ENCODE data around the gene NRXN2.
A peak's percentile ranks its signal among the peaks of the same experiment; 100 is the strongest.

The NRXN2 gene

DNA sequence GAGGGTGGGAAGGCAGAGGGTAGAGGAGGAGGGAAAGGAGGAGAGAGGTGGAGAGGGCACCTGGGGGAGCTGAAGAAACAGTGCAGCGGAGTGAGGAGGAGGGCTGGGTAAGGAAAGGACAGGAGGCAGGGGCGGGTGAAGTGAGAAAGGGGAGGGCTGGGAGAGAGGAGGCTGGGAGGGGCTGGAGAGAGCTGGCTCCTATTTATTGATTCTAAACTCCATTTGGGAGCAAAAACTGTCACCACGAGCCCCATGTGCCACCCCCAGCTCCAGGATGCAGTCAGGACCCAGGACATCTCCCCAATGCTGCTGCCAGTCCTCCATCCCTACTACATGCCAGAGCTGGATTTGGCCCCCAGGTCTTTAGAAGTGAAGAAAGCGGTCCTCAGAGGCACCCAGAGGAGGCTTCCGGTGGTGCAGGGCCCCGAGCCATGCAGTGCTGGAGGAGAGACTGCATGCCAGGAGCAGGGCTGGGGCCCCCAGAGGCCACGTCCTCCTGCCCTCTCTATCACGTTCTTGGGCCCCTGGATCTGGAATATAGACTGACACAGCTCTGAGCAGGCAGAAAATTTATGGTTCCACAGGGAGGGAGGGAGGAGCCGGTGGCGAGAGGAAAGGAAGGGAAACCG lies 78.2 kb downstream of the NRXN2 start:
- DNase-seq: no peak

DNA sequence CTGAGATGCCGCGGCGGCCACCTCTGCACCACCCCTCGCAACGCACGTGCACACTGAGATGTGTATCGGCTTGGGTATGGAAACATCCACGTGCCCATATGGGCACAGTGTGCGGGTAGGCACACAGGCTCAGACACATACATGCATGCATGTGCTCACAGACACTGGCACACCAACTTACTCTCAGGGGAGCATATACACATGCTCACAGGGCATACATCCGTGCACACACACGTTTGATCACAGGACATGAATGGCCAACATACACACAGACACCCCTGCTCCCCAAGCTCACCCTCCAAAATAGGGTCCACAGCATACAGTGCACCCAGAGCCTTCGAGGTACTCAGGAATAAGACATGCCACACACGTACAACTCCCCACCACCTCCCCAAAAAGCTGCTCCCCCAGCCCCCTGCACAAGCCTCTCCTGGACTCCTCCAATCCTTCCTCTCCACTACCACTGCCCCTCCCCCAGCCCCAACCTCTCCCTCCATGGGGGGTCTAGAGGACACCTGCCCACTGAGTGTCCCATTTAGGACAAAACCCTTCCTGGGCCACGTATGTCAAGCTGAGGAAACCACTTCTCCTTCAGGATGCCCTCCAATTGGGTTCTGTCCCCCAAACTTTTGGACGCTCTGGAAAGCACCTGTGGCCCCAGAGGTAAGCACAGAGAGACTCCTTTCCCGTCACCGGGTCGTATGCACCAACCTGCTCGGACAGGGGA lies 78.9 kb downstream of the NRXN2 start:
- DNase-seq: no peak

DNA sequence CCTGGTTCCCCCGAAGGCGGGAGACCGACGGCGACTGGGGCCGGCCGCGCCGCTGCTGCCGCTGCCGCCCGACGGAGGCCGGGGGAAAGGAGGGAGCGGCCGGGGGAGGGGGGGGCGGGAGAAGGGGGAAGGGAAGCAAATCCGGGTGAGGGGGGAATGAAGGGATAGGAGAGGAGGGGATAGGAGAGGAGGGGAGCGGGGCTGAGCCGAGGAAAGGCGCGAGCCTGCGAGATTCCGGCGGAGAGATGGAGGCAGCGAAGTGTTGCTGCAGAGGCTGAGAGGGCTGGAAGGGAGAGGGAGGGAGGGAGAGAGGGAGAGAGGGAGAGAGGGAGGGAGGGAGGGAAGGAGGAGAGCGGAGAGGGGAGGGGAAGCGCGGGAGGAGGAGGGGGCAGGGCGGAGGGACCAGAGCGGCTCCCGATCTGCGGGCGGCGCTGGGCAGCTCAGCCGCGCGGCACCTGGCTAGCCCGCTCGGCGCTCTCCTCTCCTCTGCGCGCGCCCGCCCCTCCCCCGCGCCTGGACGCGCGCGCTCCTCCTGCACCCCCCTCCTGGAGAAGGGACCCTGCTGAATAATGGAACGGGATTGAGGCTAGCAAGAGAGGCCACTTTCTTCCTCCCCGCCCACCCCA lies 79.6 kb downstream of the NRXN2 start:
- peak; percentile 25 to 66 for DNase-seq

DNA sequence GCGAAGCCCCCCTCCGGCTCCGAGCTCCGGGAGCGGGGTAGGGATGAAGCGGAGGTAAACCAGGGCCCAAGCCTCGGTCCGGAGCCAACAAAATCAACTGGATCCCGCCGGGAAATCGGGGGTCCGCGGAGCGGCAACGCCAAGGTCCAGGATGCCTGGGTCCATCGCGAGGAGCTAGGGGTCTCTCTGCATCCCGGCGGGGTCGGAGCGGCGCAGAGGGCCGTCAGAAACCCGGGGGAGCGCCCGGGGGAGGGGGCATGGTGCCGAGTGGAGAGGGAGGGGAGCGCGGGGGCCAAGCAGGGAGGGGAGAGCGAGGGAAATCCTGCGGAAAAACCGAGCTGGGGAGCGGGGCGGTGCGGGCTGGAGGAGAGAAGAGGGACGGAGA lies 80.1 kb downstream of the NRXN2 start:
- no peak for DNase-seq

DNA sequence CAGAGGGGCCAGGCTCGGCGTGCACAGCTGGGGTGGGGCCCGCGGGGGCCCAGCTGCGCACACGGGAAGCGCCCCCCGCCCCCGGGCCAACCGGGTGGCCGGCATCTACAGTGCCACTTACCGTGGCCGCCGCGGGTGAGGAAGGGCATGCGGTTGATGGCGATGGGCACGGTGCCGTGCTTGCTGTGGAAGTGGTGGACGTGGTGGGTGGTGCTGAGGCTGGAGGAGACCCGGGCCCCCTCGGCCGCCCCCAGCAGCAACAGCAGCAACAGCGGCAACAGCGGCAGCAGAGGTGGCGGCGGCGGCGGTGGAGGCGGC lies 80.6 kb downstream of the NRXN2 start:
- DNase-seq: no peak

DNA sequence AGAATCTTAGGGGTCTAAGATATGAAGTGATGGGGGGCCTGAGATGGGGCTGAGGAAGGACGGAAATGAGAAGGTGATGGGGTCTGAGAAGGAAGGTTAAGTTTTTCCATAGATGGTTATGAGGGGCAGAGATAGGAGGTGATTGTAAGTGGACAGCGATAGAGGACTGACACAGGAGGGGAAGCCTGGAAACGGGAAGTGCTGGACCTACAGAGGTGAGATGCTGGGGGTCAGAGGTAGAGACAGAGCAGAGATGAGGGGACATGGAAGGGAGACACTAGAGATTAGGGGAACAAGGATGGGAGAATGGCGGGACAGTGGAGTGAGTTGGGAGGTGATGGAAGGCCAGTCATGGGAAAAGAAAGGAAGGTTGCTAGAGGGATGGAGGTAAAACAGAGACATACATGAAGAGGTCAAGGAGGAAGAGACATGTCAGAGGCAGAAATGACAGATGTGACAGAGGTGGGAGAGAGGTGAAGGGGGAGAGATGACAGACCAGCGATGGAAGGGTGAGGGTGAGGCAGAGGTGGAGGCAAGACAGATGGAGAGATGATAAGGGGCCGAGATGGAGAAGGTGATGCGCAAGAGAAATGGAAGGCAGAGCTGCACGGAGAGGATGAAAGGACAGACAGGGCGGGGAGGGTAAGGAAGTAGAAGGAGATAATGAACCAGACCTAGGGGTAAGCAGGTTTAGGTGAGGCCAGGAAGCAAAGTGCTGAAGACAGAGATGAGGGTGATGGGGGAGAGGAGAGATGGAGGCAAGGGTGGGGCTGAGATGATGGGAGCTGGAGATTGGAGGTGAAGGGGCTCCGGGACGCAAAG lies 81.2 kb downstream of the NRXN2 start:
- DNase-seq: no peak

DNA sequence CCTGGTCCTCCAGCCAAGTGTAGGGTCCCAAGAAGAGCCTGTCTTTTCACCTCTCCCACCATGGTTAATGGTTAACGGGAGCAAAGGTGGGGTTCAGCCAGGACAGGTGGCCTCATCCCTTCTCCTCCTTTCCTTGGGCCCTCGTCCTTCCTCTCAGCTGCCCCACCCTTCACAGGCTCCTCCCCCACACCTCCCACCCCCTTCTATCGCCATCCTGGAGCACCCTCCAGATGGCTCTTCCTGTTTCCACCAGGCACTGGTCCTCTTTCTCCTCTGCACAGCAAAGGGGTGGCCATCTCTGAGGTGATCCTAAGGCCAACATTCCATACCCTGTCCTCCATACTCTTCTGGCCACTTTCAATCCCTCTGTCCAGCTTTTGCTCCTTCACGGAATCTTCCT lies 83.1 kb downstream of the NRXN2 start:
- DNase-seq: no peak

DNA sequence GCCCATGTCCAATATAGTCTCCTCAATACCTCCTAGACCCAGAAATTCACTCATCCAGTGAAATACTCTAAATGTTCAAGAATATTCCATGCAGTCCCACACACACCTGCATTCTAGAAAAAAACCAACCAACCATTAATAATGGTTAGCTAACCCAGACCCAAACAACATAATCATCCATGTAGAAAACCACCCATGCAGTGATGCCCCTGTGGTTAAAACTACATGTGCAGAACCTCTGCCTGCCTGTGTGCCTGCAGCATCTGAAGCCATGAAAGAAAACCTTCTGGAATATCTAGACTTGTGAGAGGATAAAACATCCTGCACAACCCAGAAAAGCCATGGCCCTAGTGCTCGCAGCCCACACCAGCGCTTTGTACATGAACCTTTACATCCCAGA lies 84.2 kb downstream of the NRXN2 start:
- no peak for DNase-seq

DNA sequence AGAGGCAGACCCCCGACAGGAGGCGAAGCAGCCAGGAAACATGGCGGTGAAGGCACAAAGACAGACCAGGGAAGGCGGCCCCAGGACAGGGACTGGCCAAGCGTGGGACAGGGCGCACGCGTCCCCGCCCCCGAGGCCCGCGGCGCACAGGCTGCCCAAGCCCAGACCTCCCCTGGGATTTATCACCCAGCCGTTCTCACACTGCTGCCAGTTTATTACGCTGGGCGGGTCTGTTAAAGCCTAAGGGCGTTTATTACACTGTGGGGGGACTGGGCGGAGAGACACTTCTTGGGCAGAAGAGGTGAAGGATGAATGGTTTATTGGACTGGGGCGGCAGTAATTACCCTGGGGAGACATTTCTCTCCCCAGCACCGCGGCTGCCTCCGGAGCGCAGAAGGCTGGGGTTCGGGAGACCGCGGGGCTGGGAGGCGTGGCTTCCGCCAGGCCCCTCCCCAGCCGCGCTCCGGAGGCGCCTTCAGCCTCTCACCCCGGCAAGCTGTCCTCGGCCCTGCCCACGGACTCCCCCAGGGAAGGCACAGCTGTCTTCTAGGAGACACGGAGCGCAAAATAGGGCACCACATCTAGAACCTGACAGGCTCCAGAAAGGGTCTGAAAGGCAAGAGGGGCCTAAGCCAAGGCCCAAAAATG lies 84.9 kb downstream of the NRXN2 start:
- no peak for DNase-seq

DNA sequence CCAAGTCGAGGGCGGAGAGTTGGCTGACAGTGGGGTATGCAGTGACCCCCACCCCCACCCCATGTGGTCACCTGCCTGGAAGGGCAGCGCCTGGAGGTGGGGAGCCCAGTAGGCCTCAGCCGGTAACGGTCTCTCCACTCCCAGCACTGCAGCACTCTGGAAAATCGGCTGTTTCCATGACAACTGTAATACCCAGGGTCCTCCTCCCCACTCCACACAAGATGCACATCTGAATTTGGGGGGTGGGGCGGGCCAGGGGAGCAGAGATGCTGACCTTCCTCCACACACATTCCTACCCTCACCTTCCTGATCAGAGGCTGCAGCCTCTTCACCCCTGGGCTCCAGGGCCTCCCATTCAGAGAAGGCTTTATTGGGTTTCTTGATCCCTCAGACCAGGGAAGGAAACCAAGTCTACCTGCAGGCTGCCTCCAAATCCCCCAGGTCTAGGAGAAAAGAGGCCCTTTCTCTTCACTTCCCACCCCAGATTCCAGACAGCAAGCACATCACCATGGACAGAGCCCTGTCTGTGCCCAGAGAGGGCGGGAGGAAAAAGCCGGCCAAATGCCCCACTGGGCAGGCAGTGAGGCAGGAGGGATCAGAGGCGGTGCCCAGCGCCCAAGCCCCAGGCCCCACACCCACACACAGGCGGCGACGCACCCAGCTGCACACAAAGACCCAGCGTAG lies 85.5 kb downstream of the NRXN2 start:
- DNase-seq: no peak

DNA sequence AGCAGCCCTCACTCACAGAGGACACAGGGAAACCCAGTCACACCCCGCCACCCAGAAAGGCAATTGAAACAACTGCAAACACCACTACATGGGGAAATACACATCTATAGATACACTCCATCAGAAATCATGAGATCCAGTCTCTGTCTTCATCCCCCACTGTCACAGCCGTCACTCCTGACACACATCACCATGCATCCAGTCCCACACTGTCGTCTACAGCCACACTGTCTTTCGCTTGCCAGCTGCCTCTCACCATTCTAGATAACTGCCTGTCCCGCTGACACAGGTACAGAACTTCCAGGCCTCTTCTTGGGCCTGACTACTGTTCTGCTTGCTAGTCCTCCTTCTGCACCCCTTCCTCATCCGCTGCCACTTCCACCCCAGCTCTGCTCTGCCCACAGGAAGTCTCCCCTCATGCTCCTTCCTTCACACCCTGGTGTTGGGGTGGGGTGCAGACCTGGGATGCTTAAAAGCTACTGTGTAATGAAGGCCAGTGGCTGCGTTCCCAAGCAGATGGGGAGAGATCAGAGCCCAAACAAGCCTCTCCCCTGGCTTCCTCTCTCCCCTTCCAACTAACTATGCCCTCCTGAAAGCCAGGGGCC lies 89.3 kb downstream of the NRXN2 start:
- DNase-seq: no peak

DNA sequence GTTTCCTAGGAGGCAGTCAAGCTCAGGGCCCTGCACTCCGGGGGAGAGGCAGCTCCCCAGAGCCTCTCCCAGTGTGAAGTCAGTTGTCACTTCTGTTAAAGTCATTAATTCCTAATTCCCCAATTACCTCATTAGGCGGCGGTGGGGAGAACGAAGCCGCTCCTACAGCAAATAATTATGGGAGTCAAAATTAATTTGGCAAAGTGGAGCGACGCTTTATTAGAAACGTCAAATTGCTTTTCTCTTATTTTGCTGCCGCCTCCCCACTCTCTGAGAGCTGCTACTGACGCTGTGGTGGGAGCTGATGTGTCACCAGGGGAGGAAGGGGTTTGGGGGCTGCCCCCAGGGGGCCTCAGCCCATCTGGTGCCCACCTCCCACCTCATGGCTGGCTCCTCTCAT lies 90.3 kb downstream of the NRXN2 start:
- DNase-seq: no peak

DNA sequence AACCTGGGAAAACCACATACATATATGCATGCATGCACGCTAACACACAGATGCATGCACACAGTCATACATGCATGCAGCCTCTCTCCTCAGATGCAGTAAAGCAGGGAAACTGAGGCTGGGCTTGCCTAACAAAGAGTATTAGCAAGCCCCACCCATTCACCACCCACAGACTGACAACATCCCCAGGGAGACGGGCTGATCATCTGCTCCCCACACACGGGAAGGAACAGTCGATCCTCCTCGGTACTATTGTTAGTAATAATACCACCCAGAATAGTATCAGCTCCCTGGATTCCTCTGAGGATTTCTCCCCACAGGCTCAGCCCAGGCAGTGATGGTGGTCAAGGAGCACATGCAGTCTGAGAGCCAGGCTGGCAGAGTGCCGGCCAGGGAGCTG lies 90.8 kb downstream of the NRXN2 start:
- no peak for DNase-seq

DNA sequence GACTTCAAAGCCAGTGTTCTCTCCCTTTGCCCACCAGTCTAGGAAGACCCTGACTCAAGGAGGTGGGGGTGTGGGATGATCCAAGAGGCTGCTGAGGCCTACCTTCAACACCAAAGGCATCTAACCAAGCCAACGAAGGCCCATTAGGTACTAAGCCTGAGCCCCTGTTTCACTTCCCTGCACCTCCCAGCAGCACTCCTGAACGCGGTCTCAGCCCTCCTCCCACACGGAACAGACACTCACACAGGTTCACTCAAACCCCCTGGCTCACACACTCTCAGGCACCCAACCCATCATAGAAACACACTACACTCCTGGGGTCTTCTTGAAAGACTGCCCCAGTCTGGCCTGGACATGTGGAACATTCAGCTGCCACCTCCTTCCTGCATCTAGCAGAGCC lies 91.3 kb downstream of the NRXN2 start:
- DNase-seq: no peak

DNA sequence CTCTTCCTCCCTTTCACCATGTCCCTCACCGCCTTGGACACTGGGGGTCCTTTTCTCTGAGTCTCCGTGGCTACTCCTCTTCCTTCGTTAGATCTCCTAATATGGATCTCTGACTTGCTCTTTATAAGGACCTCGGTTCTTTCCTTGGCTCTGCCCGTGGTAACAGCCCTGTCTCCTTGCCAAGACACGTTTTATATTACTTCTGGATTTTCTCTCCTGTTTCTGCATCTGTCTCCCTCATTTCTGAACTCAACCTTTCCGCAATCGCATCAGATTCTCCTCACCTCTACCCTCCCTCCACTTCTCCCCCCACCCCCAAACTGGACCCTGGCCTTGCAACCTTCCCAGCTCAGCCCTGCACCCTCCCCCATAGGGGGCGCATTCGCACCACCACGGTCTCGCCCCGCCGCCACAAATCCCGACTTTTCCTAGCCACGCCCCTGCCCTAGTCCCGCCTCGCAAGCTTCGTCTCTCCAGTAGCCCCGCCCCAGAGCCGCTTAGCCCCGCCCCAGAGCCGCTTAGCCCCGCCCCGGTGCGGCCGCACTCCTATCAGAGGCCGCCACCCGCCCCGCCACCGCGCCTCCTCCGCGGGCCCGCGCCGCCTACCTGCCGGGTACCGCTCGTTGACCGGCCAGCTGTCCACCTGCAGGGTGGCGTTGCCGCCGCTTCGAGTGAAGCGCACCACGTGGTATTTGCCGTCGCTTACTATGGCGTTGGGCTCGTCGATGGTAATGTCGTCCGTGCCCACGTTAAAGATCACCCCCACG lies 93.0 kb downstream of the NRXN2 start:
- DNase-seq: no peak

DNA sequence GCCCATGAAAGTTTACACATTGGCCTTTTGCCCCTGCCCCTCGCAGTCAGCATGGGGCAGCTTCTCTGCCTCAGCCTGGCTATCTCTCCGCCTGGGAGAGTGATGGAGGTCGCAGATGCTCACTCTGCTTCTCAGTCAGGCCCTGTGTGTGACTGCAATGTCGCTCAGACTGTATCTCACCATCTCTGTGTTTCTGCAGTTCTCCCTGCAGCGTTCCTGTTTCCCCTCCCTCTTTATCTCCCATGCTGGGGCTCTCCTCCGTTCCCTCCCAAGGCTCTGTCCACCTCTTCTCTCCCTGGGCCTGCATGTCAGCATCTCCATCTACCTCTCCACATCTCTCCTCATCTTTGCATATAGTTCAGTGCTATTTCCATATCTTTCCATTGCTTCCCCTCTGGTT lies 93.9 kb downstream of the NRXN2 start:
- no peak for DNase-seq

DNA sequence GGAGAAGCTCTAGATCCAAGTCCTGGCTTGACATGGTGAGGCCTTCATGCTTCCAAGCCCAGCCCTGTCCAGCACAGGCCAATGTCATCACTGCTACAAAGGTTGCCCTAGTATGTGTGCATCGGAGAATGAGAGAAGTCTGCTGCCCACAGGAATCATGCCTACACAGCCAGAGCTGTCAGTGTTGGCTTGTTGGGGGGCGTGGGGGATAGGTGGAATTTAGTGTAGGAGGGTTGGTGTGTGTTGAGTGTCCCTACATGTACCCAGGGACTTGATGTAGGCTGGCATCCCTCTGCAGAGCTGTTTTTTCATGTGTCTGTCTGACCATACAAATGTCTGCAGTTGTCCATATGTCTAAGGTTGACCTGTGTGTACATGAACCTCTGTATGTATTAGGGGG lies 94.4 kb downstream of the NRXN2 start:
- DNase-seq: no peak

DNA sequence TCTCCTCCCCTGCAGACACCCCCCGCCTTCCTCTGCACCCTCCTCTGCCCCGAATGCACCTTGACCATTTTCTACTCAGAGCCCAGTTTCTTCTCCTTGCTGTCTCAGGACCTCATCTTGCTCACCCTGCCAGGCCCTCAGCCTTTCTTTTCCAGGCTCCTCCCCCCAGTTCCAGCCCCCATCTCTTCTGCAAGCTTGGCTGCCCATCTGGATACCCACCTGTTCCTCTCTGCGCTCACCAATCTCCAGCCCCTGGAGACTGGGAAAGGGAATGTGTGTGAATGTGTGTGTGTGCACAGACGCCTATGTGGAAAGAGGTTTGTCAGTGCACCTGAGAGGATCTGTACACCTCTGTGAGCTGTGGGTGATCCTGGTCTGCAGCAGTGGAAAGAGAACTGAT lies 95.6 kb downstream of the NRXN2 start:
- DNase-seq: no peak

DNA sequence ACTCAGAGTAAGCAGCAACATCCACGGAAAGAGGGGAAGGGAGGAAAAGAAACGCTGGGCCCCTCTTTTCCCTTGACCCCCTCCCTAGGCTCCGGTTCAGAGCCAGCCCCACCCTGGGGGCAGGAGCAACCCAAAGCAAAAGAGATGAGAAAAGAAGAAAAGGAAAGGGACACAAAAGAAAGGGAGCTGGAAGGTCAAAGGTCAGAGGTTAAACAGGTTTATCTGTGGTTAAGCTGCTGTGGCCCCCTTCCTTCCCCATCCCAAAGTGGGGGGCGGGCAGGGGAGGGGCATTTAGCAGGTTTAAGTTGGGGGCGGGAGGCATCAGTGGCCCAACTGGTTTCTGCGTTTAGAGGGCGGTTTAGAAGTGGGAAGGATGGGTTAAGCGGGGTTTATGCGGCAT lies 96.4 kb downstream of the NRXN2 start:
- no peak for DNase-seq

DNA sequence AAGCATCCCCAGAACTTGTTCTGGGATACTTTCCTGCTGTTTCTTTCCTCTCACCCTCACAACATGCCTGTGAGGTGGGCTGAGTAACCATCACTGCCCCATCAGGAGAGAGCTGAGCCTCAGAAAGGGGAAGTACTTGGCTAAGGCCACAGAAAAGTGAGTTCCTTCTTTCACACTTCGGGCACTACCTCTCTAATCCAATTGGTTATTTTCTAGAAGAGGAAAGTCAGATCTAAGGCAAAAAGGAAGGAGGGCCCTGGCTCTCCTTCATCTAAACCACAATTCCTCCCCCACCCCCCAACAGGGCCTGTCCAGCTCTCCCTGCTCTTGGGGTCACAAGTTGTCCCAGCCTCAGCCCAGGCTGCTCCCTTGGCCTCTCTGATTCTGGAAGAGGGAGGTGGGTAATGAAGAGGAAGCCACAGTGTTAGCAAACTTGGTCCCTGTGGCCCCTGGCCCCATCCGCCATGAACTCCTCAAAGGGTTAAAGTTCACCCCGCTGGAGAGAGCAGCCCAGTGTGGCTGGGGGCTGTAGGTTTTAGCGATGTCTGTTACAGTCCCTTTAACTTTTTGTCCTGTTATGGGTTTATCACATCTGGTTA lies 98.0 kb downstream of the NRXN2 start:
- no peak for DNase-seq

DNA sequence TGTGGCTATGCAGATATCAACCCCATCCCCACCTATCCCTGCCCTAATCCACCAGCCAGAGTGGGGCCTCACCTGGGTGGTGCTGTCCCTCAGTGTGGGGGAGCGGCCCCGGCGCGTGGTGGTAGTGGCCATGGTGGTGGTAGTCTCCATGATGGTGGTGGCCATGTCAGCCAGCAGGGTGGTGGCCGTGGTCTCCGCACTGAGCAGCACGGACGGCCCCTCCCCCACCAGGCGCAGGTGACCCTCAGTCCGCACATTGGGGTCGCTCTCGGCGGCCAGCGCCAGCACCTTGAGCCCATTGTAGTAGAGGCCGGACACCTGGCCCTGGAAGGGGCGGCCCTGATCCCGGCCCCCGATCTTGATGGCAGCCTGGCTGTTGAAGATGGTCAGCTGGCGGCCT lies 100.3 kb downstream of the NRXN2 start:
- no peak for DNase-seq
